Astrocyte (in vitro differentiated cells and primary cell): Measurements from ENCODE around the gene PAH.

Experiments
- CTCF ChIP-seq: IDR thresholded peaks from 2 replicates; pipeline ENCODE4 v1.5.1; 2011; ENCODE audit warnings: low read depth, mild to moderate bottlenecking, inconsistent platforms, low read length, moderate library complexity; ENCODE audit not compliant: insufficient read depth
- EZH2 ChIP-seq: IDR thresholded peaks from 2 replicates; pipeline ENCODE4 v1.6.1; 2012; ENCODE audit warnings: mild to moderate bottlenecking, low read length, inconsistent platforms; ENCODE audit not compliant: insufficient read depth

- TF ChIP-seq EZH2 (no peak), CTCF (no peak)
These were observed 9.1 kb downstream of the PAH start for GRCh38 chr12:102907918-102908317.
